Measurements from ENCODE around the gene USP17L22.
"Not testable (repeated sequence)": the region's sequence is repeated elsewhere in the genome, so short reads cannot be mapped to it uniquely, and the experiment has no call there.

Gene USP17L22, protein sequence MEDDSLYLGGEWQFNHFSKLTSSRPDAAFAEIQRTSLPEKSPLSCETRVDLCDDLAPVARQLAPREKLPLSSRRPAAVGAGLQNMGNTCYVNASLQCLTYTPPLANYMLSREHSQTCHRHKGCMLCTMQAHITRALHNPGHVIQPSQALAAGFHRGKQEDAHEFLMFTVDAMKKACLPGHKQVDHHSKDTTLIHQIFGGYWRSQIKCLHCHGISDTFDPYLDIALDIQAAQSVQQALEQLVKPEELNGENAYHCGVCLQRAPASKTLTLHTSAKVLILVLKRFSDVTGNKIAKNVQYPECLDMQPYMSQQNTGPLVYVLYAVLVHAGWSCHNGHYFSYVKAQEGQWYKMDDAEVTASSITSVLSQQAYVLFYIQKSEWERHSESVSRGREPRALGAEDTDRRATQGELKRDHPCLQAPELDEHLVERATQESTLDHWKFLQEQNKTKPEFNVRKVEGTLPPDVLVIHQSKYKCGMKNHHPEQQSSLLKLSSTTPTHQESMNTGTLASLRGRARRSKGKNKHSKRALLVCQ

DNA sequence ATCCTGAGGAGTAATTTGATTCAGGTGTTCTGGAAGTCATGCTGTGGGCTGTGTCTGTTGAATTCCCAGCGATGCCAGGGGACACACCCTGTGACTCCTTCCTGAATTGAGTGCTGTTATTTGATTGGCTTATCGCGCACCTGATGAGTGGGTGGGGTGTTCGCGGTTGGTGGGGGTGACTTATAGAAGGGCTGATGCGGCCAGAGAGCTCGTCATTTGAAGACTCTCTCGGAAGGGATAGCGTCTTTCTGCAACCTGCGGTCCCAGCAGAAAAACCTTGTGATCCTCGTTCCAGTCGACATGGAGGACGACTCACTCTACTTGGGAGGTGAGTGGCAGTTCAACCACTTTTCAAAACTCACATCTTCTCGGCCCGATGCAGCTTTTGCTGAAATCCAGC, at the start of gene USP17L22:
TSS of gene USP17L22 (plus strand) at position 301 of the 400 bp plus-strand sequence. CDS start at position 301, 0 bp downstream.
- not testable (repeated sequence) for H3K4me3 ChIP-seq (ENCODE audit: low read depth, low read length)

DNA sequence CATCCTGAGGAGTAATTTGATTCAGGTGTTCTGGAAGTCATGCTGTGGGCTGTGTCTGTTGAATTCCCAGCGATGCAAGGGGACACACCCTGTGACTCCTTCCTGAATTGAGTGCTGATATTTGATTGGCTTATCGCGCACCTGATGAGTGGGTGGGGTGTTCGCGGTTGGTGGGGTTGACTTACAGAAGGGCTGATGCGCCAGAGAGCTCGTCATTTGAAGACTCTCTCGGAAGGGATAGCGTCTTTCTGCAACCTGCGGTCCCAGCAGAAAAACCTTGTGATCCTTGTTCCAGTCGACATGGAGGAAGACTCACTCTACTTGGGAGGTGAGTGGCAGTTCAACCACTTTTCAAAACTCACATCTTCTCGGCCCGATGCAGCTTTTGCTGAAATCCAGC, 47.6 kb upstream of the USP17L22 start, which contains the start of gene USP17L12:
TSS of gene USP17L12 (plus strand) at position 301 of the 400 bp plus-strand sequence. CDS start at position 301, 0 bp downstream.
- H3K4me3 ChIP-seq (ENCODE audit: low read depth, low read length): not testable (repeated sequence)

DNA sequence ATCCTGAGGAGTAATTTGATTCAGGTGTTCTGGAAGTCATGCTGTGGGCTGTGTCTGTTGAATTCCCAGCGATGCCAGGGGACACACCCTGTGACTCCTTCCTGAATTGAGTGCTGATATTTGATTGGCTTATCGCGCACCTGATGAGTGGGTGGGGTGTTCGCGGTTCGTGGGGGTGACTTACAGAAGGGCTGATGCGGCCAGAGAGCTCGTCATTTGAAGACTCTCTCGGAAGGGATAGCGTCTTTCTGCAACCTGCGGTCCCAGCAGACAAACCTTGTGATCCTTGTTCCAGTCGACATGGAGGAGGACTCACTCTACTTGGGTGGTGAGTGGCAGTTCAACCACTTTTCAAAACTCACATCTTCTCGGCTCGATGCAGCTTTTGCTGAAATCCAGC, 42.8 kb upstream of the USP17L22 start, which contains the start of gene USP17L13:
TSS of gene USP17L13 (plus strand) at position 301 of the 400 bp plus-strand sequence. CDS start at position 301, 0 bp downstream.
- not testable (repeated sequence) for H3K4me3 ChIP-seq (ENCODE audit: low read depth, low read length)

DNA sequence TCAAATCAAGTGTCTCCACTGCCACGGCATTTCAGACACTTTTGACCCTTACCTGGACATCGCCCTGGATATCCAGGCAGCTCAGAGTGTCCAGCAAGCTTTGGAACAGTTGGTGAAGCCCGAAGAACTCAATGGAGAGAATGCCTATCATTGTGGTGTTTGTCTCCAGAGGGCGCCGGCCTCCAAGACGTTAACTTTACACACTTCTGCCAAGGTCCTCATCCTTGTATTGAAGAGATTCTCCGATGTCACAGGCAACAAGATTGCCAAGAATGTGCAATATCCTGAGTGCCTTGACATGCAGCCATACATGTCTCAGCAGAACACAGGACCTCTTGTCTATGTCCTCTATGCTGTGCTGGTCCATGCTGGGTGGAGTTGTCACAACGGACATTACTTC, 37.2 kb upstream of the USP17L22 start:
- H3K4me3 ChIP-seq (ENCODE audit: low read depth, low read length): not testable (repeated sequence)

DNA sequence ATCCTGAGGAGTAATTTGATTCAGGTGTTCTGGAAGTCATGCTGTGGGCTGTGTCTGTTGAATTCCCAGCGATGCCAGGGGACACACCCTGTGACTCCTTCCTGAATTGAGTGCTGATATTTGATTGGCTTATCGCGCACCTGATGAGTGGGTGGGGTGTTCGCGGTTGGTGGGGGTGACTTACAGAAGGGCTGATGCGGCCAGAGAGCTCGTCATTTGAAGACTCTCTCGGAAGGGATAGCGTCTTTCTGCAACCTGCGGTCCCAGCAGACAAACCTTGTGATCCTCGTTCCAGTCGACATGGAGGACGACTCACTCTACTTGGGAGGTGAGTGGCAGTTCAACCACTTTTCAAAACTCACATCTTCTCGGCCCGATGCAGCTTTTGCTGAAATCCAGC, 33.3 kb upstream of the USP17L22 start, which contains the start of gene USP17L15:
TSS of gene USP17L15 (plus strand) at position 301 of the 400 bp plus-strand sequence. CDS start at position 301, 0 bp downstream.
- H3K4me3 ChIP-seq (ENCODE audit: low read depth, low read length): not testable (repeated sequence)

DNA sequence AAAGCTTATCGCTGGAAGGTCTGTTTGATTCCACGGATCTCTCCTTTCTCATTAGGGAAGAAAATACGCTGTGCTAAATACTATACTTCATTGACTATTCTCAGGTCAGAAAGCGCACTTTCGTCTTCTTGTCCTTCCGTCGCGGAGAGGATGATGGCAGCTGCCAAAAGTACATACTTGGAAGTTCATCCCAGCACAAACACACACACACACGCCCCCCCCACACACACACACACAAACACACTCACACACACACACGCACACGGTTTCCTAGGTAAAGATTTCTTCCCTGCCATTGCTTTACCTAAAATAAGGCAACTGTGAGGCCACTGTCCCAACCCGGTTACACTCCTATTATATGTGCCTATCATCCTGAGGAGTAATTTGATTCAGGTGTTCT, 29.0 kb upstream of the USP17L22 start:
- not testable (repeated sequence) for H3K4me3 ChIP-seq (ENCODE audit: low read depth, low read length)

DNA sequence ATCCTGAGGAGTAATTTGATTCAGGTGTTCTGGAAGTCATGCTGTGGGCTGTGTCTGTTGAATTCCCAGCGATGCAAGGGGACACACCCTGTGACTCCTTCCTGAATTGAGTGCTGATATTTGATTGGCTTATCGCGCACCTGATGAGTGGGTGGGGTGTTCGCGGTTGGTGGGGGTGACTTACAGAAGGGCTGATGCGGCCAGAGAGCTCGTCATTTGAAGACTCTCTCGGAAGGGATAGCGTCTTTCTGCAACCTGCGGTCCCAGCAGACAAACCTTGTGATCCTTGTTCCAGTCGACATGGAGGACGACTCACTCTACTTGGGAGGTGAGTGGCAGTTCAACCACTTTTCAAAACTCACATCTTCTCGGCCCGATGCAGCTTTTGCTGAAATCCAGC, 23.8 kb upstream of the USP17L22 start, which contains the start of gene USP17L17:
TSS of gene USP17L17 (plus strand) at position 301 of the 400 bp plus-strand sequence. CDS start at position 301, 0 bp downstream.
- H3K4me3 ChIP-seq (ENCODE audit: low read depth, low read length): not testable (repeated sequence)

DNA sequence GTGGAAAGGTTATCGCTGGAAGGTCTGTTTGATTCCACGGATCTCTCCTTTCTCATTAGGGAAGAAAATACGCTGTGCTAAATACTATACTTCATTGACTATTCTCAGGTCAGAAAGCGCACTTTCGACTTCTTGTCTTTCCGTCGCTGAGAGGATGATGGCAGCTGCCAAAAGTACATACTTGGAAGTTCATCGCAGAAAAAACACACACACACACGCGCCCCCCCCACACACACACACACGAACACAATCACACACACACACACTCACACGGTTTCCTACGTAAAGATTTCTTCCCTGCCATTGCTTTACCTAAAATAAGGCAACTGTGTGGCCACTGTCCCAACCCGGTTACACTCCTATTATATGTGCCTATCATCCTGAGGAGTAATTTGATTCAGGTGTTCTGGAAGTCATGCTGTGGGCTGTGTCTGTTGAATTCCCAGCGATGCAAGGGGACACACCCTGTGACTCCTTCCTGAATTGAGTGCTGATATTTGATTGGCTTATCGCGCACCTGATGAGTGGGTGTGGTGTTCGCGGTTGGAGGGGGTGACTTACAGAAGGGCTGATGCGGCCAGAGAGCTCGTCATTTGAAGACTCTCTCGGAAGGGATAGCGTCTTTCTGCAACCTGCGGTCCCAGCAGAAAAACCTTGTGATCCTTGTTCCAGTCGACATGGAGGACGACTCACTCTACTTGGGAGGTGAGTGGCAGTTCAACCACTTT, 19.3 kb upstream of the USP17L22 start, which contains the start of gene USP17L18:
TSS of gene USP17L18 (plus strand) at position 678 of the 728 bp plus-strand sequence. CDS start at position 678, 0 bp downstream.
- H3K4me3 ChIP-seq (ENCODE audit: low read depth, low read length): not testable (repeated sequence)

DNA sequence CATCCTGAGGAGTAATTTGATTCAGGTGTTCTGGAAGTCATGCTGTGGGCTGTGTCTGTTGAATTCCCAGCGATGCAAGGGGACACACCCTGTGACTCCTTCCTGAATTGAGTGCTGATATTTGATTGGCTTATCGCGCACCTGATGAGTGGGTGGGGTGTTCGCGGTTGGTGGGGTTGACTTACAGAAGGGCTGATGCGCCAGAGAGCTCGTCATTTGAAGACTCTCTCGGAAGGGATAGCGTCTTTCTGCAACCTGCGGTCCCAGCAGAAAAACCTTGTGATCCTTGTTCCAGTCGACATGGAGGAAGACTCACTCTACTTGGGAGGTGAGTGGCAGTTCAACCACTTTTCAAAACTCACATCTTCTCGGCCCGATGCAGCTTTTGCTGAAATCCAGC, 14.3 kb upstream of the USP17L22 start, which contains the start of gene USP17L19:
TSS of gene USP17L19 (plus strand) at position 301 of the 400 bp plus-strand sequence. CDS start at position 301, 0 bp downstream.
- H3K4me3 ChIP-seq (ENCODE audit: low read depth, low read length): not testable (repeated sequence)

DNA sequence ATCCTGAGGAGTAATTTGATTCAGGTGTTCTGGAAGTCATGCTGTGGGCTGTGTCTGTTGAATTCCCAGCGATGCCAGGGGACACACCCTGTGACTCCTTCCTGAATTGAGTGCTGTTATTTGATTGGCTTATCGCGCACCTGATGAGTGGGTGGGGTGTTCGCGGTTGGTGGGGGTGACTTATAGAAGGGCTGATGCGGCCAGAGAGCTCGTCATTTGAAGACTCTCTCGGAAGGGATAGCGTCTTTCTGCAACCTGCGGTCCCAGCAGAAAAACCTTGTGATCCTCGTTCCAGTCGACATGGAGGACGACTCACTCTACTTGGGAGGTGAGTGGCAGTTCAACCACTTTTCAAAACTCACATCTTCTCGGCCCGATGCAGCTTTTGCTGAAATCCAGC, 9.6 kb upstream of the USP17L22 start, which contains the start of gene USP17L20:
TSS of gene USP17L20 (plus strand) at position 301 of the 400 bp plus-strand sequence. CDS start at position 301, 0 bp downstream.
- H3K4me3 ChIP-seq (ENCODE audit: low read depth, low read length): not testable (repeated sequence)

DNA sequence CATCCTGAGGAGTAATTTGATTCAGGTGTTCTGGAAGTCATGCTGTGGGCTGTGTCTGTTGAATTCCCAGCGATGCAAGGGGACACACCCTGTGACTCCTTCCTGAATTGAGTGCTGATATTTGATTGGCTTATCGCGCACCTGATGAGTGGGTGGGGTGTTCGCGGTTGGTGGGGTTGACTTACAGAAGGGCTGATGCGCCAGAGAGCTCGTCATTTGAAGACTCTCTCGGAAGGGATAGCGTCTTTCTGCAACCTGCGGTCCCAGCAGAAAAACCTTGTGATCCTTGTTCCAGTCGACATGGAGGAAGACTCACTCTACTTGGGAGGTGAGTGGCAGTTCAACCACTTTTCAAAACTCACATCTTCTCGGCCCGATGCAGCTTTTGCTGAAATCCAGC, 4.8 kb upstream of the USP17L22 start, which contains the start of gene USP17L21:
TSS of gene USP17L21 (plus strand) at position 301 of the 400 bp plus-strand sequence. CDS start at position 301, 0 bp downstream.
- not testable (repeated sequence) for H3K4me3 ChIP-seq (ENCODE audit: low read depth, low read length)

DNA sequence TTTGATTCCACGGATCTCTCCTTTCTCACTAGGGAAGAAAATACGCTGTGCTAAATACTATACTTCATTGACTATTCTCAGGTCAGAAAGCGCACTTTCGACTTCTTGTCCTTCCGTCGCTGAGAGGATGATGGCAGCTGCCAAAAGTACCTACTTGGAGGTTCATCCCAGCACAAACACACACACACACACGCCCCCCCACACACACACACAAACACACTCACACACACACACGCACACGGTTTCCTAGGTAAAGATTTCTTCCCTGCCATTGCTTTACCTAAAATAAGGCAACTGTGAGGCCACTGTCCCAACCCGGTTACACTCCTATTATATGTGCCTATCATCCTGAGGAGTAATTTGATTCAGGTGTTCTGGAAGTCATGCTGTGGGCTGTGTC, 4.3 kb downstream of the USP17L22 start:
- H3K4me3 ChIP-seq (ENCODE audit: low read depth, low read length): not testable (repeated sequence)

Data from WI38 (cell line).